HEK293 (cell line): Measurements from ENCODE around the gene TOR1A.

Source experiments
- CTCF ChIA-PET: fragments of 350-600 bp; formaldehyde crosslinking; extraction: SDS; loops from one replicate; lab custom pipeline; 2021; ENCODE audit warnings: antibody characterized with exemption; lab: Yijun Ruan, JAX
- POLR2A ChIA-PET: fragments of 300-600 bp; formaldehyde crosslinking; extraction: SDS; loops from one replicate; lab custom pipeline; 2020; ENCODE audit warnings: antibody characterized with exemption, inconsistent platforms; lab: Yijun Ruan, JAX
- H3K27ac ChIP-seq: fragments of 200-500 bp; sonication (Bioruptor generic); 2 replicates; pipeline ENCODE4 v1.5.1; 2014; ENCODE audit warnings: low read depth, low read length, control low read depth, inconsistent platforms; ENCODE audit errors: extremely low read depth
- H3K36me3 ChIP-seq, 2 experiments: fragments of 200-500 bp in 1 of 2; sonication (Bioruptor generic) in 1 of 2; 1 replicate in 1 of 2; 2 replicates in 1 of 2; pipeline ENCODE4 v1.5.1; 2014 to 2017; ENCODE audit warnings: inconsistent platforms in 2 of 2, low read length in 2 of 2; ENCODE audit not compliant: control insufficient read depth in 2 of 2, insufficient read depth in 1 of 2
- H3K4me1 ChIP-seq: fragments of 200-500 bp; sonication (Bioruptor generic); 2 replicates; pipeline ENCODE4 v1.5.1; 2014; ENCODE audit warnings: mild to moderate bottlenecking, low read length, inconsistent platforms; ENCODE audit not compliant: control insufficient read depth, insufficient read depth
- H3K4me3 ChIP-seq: 2 replicates; pipeline ENCODE4 v1.5.1; 2011; ENCODE audit warnings: low read depth, mild to moderate bottlenecking, control low read depth, low read length, moderate library complexity
- H3K9me3 ChIP-seq: fragments of 200-500 bp; sonication (Bioruptor generic); 2 replicates; pipeline ENCODE4 v1.5.1; 2014; ENCODE audit warnings: low read depth, low read length, inconsistent platforms; ENCODE audit not compliant: control insufficient read depth, insufficient read depth
- EGR2 ChIP-seq: fragments of 450-650 bp; formaldehyde crosslinking; IDR thresholded peaks from 2 replicates; pipeline ENCODE4 v1.5.1; 2016; ENCODE audit warnings: low read depth, missing biosample characterization, missing genetic modification characterization
- YY1 ChIP-seq: fragments of 450-650 bp; formaldehyde crosslinking; IDR thresholded peaks from 2 replicates; pipeline ENCODE4 v1.5.1; 2018; ENCODE audit warnings: missing biosample characterization, missing genetic modification characterization
- ZIC2 ChIP-seq: fragments of 450-650 bp; formaldehyde crosslinking; IDR thresholded peaks from 2 replicates; pipeline ENCODE4 v1.5.1; 2016; ENCODE audit warnings: missing biosample characterization, missing genetic modification characterization
- ZNF133 ChIP-seq: fragments of 450-650 bp; formaldehyde crosslinking; IDR thresholded peaks from 2 replicates; pipeline ENCODE4 v1.5.1; 2016; ENCODE audit warnings: missing biosample characterization, missing genetic modification characterization
- ZNF138 ChIP-seq: fragments of 450-650 bp; formaldehyde crosslinking; IDR thresholded peaks from 2 replicates; pipeline ENCODE4 v1.5.1; 2016; ENCODE audit warnings: missing biosample characterization, missing genetic modification characterization, borderline replicate concordance
- ZNF266 ChIP-seq: fragments of 450-650 bp; formaldehyde crosslinking; IDR thresholded peaks from 2 replicates; pipeline ENCODE4 v1.5.1; 2016; ENCODE audit warnings: missing biosample characterization, missing genetic modification characterization, low read depth
- ZNF292 ChIP-seq: fragments of 450-650 bp; formaldehyde crosslinking; IDR thresholded peaks from 2 replicates; pipeline ENCODE4 v1.5.1; 2016; ENCODE audit warnings: low read depth, missing biosample characterization, missing genetic modification characterization, borderline replicate concordance
- ZNF549 ChIP-seq: fragments of 450-650 bp; IDR thresholded peaks from 2 replicates; pipeline ENCODE4 v1.5.1; 2018; ENCODE audit warnings: missing biosample characterization, missing genetic modification characterization, mild to moderate bottlenecking, inconsistent platforms, moderate library complexity
- ZNF610 ChIP-seq: fragments of 450-650 bp; formaldehyde crosslinking; IDR thresholded peaks from 2 replicates; pipeline ENCODE4 v1.5.1; 2016; ENCODE audit warnings: missing biosample characterization, missing genetic modification characterization, borderline replicate concordance
- ZNF621 ChIP-seq: fragments of 450-650 bp; formaldehyde crosslinking; IDR thresholded peaks from 2 replicates; pipeline ENCODE4 v1.5.1; 2017; ENCODE audit warnings: missing biosample characterization, missing genetic modification characterization
- ZNF701 ChIP-seq: fragments of 450-650 bp; formaldehyde crosslinking; IDR thresholded peaks from 2 replicates; pipeline ENCODE4 v1.5.1; 2016; ENCODE audit warnings: missing biosample characterization, missing genetic modification characterization
- ZNF776 ChIP-seq: fragments of 450-650 bp; formaldehyde crosslinking; IDR thresholded peaks from 2 replicates; pipeline ENCODE4 v1.5.0; 2017; ENCODE audit warnings: missing biosample characterization, missing genetic modification characterization, borderline replicate concordance
- ZNF843 ChIP-seq: fragments of 450-650 bp; formaldehyde crosslinking; IDR thresholded peaks from 2 replicates; pipeline ENCODE4 v1.5.1; 2016; ENCODE audit warnings: missing biosample characterization, missing genetic modification characterization
- ZSCAN30 ChIP-seq: fragments of 450-650 bp; IDR thresholded peaks from 2 replicates; pipeline ENCODE4 v1.5.1; 2018; ENCODE audit warnings: missing biosample characterization, mild to moderate bottlenecking, missing genetic modification characterization, moderate library complexity
- TF ChIP-seq, protein P1 (sequence below): fragments of 450-650 bp; formaldehyde crosslinking; IDR thresholded peaks from 2 replicates; pipeline ENCODE4 v1.5.1; 2016; ENCODE audit warnings: missing biosample characterization, missing genetic modification characterization
- TF ChIP-seq, protein P2 (sequence below): fragments of 450-650 bp; formaldehyde crosslinking; IDR thresholded peaks from 2 replicates; pipeline ENCODE4 v1.5.1; 2016; ENCODE audit warnings: missing biosample characterization, missing genetic modification characterization
- TF ChIP-seq, protein P3 (sequence below): fragments of 450-650 bp; formaldehyde crosslinking; IDR thresholded peaks from 2 replicates; pipeline ENCODE4 v1.5.1; 2016; ENCODE audit warnings: missing biosample characterization, missing genetic modification characterization
- TF ChIP-seq, protein P4 (sequence below): fragments of 450-650 bp; formaldehyde crosslinking; conservative IDR thresholded peaks from 2 replicates; pipeline ENCODE4 v1.5.1; 2016; ENCODE audit warnings: low read depth, missing biosample characterization, missing genetic modification characterization
- TF ChIP-seq, protein P5 (sequence below): fragments of 450-650 bp; formaldehyde crosslinking; IDR thresholded peaks from 2 replicates; pipeline ENCODE4 v1.5.1; 2016; ENCODE audit warnings: missing biosample characterization, missing genetic modification characterization
- TF ChIP-seq, protein P6 (sequence below): fragments of 450-650 bp; formaldehyde crosslinking; conservative IDR thresholded peaks from 2 replicates; pipeline ENCODE4 v1.5.1; 2016; ENCODE audit warnings: low read depth, missing biosample characterization, missing genetic modification characterization

The TOR1A gene

DNA sequence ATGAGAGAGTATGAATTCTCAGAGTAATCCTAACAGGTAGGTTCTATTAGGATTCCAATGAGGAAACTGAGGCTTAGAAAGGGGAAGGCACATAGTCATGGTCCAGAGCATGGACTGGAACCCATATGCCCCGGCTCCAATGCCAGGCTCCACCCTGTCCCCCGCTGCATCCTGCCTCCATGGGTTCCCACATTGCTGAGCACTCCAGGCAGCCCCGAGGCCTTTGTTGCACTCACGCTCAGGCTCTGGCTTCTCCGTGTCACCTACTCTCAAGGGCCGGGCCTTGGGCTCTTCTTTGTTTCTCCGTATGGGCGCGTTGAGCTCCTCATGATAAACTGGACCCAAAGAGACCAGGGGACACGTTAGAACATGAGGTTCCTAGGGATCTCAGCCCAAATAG, 5.0 kb upstream of the TOR1A start (continued):
- TF ChIP-seq, protein P1, sequence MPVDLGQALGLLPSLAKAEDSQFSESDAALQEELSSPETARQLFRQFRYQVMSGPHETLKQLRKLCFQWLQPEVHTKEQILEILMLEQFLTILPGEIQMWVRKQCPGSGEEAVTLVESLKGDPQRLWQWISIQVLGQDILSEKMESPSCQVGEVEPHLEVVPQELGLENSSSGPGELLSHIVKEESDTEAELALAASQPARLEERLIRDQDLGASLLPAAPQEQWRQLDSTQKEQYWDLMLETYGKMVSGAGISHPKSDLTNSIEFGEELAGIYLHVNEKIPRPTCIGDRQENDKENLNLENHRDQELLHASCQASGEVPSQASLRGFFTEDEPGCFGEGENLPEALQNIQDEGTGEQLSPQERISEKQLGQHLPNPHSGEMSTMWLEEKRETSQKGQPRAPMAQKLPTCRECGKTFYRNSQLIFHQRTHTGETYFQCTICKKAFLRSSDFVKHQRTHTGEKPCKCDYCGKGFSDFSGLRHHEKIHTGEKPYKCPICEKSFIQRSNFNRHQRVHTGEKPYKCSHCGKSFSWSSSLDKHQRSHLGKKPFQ, result no peak
- TF ChIP-seq ZIC2 (tag by site-specific recombination) (no peak), ZNF133 (no peak), ZNF843 (no peak), ZNF701 (no peak)
- TF ChIP-seq, protein P2, sequence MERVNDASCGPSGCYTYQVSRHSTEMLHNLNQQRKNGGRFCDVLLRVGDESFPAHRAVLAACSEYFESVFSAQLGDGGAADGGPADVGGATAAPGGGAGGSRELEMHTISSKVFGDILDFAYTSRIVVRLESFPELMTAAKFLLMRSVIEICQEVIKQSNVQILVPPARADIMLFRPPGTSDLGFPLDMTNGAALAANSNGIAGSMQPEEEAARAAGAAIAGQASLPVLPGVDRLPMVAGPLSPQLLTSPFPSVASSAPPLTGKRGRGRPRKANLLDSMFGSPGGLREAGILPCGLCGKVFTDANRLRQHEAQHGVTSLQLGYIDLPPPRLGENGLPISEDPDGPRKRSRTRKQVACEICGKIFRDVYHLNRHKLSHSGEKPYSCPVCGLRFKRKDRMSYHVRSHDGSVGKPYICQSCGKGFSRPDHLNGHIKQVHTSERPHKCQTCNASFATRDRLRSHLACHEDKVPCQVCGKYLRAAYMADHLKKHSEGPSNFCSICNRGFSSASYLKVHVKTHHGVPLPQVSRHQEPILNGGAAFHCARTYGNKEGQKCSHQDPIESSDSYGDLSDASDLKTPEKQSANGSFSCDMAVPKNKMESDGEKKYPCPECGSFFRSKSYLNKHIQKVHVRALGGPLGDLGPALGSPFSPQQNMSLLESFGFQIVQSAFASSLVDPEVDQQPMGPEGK, result no peak
- TF ChIP-seq, protein P3, sequence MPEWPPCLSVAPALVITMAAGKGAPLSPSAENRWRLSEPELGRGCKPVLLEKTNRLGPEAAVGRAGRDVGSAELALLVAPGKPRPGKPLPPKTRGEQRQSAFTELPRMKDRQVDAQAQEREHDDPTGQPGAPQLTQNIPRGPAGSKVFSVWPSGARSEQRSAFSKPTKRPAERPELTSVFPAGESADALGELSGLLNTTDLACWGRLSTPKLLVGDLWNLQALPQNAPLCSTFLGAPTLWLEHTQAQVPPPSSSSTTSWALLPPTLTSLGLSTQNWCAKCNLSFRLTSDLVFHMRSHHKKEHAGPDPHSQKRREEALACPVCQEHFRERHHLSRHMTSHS (tag by site-specific recombination), result no peak

DNA sequence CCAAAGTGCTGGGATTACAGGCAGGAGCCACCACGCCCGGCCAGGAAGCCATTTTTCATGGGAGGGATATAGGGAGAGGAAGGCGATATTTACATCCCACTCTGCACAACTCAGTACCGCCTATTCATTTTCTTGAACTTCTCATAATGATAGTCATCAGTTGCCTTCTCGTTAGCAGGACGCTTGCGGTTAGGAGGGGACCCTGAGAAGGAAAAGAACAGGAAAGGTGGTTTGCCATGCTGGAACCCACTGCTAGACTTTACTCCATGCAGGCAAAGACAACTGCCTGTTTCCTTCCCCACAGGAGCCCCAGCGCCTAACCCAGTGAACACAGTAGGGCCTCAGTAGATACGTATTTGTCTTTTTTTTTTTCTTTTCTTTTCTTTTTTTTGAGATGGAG, 4.1 kb upstream of the TOR1A start:
- POLR2A ChIA-PET, result interaction anchor here (0.6 to 0.7 kb wide), 2 partner anchors 10 to 13 kb away, joined by 3 to 5 read pairs; no protein-coding TSS in a partner anchor
- Histone ChIP-seq H3K27ac (no peak overlapping the region), H3K4me1 (no peaks in the 10 kb centered on the region), H3K36me3 (peaks cover 24 to 52% of the 10 kb centered on the region in 2 experiments), H3K9me3 (no peaks in the 10 kb centered on the region), H3K4me3 (no peak overlapping the region)
- CTCF ChIA-PET, result no interaction called here
- TF ChIP-seq ZNF292 (tag by site-specific recombination), result no peak
- TF ChIP-seq ZNF138 (tag by site-specific recombination), result no peak
- no peak for TF ChIP-seq YY1
- no peak for TF ChIP-seq ZNF610 (tag by site-specific recombination)
- TF ChIP-seq, protein P4, sequence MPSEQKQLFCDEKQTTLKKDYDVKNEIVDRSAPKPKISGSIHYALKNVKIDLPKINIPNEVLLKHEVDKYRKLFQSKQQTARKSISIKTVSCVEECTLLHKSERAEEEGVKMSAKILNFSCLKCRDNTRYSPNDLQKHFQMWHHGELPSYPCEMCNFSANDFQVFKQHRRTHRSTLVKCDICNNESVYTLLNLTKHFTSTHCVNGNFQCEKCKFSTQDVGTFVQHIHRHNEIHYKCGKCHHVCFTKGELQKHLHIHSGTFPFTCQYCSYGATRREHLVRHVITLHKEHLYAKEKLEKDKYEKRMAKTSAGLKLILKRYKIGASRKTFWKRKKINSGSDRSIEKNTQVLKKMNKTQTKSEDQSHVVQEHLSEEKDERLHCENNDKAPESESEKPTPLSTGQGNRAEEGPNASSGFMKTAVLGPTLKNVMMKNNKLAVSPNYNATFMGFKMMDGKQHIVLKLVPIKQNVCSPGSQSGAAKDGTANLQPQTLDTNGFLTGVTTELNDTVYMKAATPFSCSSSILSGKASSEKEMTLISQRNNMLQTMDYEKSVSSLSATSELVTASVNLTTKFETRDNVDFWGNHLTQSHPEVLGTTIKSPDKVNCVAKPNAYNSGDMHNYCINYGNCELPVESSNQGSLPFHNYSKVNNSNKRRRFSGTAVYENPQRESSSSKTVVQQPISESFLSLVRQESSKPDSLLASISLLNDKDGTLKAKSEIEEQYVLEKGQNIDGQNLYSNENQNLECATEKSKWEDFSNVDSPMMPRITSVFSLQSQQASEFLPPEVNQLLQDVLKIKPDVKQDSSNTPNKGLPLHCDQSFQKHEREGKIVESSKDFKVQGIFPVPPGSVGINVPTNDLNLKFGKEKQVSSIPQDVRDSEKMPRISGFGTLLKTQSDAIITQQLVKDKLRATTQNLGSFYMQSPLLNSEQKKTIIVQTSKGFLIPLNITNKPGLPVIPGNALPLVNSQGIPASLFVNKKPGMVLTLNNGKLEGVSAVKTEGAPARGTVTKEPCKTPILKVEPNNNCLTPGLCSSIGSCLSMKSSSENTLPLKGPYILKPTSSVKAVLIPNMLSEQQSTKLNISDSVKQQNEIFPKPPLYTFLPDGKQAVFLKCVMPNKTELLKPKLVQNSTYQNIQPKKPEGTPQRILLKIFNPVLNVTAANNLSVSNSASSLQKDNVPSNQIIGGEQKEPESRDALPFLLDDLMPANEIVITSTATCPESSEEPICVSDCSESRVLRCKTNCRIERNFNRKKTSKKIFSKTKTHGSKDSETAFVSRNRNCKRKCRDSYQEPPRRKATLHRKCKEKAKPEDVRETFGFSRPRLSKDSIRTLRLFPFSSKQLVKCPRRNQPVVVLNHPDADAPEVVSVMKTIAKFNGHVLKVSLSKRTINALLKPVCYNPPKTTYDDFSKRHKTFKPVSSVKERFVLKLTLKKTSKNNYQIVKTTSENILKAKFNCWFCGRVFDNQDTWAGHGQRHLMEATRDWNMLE (tag by site-specific recombination), result no peak
- TF ChIP-seq ZNF776 (tag by site-specific recombination), result no peak
- TF ChIP-seq, protein P5, sequence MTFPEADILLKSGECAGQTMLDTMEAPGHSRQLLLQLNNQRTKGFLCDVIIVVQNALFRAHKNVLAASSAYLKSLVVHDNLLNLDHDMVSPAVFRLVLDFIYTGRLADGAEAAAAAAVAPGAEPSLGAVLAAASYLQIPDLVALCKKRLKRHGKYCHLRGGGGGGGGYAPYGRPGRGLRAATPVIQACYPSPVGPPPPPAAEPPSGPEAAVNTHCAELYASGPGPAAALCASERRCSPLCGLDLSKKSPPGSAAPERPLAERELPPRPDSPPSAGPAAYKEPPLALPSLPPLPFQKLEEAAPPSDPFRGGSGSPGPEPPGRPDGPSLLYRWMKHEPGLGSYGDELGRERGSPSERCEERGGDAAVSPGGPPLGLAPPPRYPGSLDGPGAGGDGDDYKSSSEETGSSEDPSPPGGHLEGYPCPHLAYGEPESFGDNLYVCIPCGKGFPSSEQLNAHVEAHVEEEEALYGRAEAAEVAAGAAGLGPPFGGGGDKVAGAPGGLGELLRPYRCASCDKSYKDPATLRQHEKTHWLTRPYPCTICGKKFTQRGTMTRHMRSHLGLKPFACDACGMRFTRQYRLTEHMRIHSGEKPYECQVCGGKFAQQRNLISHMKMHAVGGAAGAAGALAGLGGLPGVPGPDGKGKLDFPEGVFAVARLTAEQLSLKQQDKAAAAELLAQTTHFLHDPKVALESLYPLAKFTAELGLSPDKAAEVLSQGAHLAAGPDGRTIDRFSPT, result no peak
- TF ChIP-seq EGR2 (tag by site-specific recombination), result no peak
- TF ChIP-seq, protein P6, sequence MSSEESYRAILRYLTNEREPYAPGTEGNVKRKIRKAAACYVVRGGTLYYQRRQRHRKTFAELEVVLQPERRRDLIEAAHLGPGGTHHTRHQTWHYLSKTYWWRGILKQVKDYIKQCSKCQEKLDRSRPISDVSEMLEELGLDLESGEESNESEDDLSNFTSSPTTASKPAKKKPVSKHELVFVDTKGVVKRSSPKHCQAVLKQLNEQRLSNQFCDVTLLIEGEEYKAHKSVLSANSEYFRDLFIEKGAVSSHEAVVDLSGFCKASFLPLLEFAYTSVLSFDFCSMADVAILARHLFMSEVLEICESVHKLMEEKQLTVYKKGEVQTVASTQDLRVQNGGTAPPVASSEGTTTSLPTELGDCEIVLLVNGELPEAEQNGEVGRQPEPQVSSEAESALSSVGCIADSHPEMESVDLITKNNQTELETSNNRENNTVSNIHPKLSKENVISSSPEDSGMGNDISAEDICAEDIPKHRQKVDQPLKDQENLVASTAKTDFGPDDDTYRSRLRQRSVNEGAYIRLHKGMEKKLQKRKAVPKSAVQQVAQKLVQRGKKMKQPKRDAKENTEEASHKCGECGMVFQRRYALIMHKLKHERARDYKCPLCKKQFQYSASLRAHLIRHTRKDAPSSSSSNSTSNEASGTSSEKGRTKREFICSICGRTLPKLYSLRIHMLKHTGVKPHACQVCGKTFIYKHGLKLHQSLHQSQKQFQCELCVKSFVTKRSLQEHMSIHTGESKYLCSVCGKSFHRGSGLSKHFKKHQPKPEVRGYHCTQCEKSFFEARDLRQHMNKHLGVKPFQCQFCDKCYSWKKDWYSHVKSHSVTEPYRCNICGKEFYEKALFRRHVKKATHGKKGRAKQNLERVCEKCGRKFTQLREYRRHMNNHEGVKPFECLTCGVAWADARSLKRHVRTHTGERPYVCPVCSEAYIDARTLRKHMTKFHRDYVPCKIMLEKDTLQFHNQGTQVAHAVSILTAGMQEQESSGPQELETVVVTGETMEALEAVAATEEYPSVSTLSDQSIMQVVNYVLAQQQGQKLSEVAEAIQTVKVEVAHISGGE (tag by site-specific recombination), result no peak
- no peak for TF ChIP-seq ZNF266 (tag by site-specific recombination)
- TF ChIP-seq ZSCAN30 (tag by site-specific recombination), result no peak
- no peak for TF ChIP-seq ZNF621 (tag by site-specific recombination)
- TF ChIP-seq ZNF549, result no peak
